DOHH2 (cell line): ENCODE results near the gene GAPVD1.

Experiments
- H3F3A ChIP-seq: fragments of 200-600 bp; sonication (generic), shearing (Covaris generic); 2 replicates; pipeline ENCODE4 v1.6.0; 2016; ENCODE audit warnings: antibody characterized with exemption, mild to moderate bottlenecking; ENCODE audit not compliant: control insufficient read depth, insufficient read depth
- H3K27ac ChIP-seq: fragments of 200-600 bp; sonication (generic); 2 replicates; pipeline ENCODE4 v1.5.1; 2014; ENCODE audit warnings: low read depth, mild to moderate bottlenecking, low read length, moderate library complexity
- H3K27me3 ChIP-seq: fragments of 200-600 bp; sonication (generic); 2 replicates; pipeline ENCODE4 v1.6.1; 2014; ENCODE audit warnings: mild to moderate bottlenecking, low read length, mixed read lengths; ENCODE audit not compliant: control insufficient read depth
- H3K36me3 ChIP-seq: fragments of 200-600 bp; sonication (generic); 2 replicates; pipeline ENCODE4 v1.6.1; 2014; ENCODE audit warnings: mild to moderate bottlenecking, low read length, moderate library complexity, mixed read lengths; ENCODE audit not compliant: control insufficient read depth
- H3K4me1 ChIP-seq: fragments of 200-600 bp; sonication (generic); 2 replicates; pipeline ENCODE4 v1.6.1; 2014; ENCODE audit warnings: mild to moderate bottlenecking, low read length, mixed read lengths; ENCODE audit not compliant: control insufficient read depth
- H3K4me2 ChIP-seq: fragments of 200-600 bp; sonication (generic); 2 replicates; pipeline ENCODE4 v1.6.0; 2014; ENCODE audit warnings: mild to moderate bottlenecking, low read length, moderate library complexity
- H3K4me3 ChIP-seq: fragments of 200-600 bp; sonication (generic); 2 replicates; pipeline ENCODE4 v1.5.1; 2014; ENCODE audit warnings: mild to moderate bottlenecking, low read length, mixed read lengths
- H3K79me2 ChIP-seq: fragments of 200-600 bp; sonication (generic); 2 replicates; pipeline ENCODE4 v1.6.1; 2014; ENCODE audit warnings: mild to moderate bottlenecking, low read length, mixed read lengths; ENCODE audit not compliant: control insufficient read depth
- H3K9me2 ChIP-seq: fragments of 200-600 bp; sonication (generic); replicated peaks from 2 replicates; pipeline ENCODE4 v1.6.1; 2014; ENCODE audit warnings: mild to moderate bottlenecking, low read length, mixed read lengths; ENCODE audit not compliant: control insufficient read depth
- H3K9me3 ChIP-seq: fragments of 200-600 bp; sonication (generic); 2 replicates; pipeline ENCODE4 v1.6.1; 2014; ENCODE audit warnings: antibody characterized with exemption, low read length, mixed read lengths; ENCODE audit not compliant: control insufficient read depth, insufficient read depth
- H4K20me1 ChIP-seq: fragments of 200-600 bp; sonication (generic); 2 replicates; pipeline ENCODE4 v1.6.0; 2014; ENCODE audit warnings: low read depth, mild to moderate bottlenecking, antibody characterized with exemption, low read length, moderate library complexity; ENCODE audit not compliant: control insufficient read depth, insufficient read depth
- EZH2phosphoT487 ChIP-seq: fragments of 200-600 bp; sonication (generic); IDR thresholded peaks from 2 replicates; pipeline ENCODE4 v1.6.1; 2017; ENCODE audit warnings: borderline replicate concordance, mild to moderate bottlenecking, antibody characterized with exemption, low read length, moderate library complexity, mixed read lengths
- TF ChIP-seq, protein P1 (sequence below): fragments of 200-600 bp; sonication (generic); IDR thresholded peaks from one replicate; pipeline ENCODE4 v1.5.1; 2014; ENCODE audit warnings: antibody characterized with exemption, mild to moderate bottlenecking, low read depth, low read length; ENCODE audit not compliant: poor library complexity, severe bottlenecking

Gene GAPVD1

DNA sequence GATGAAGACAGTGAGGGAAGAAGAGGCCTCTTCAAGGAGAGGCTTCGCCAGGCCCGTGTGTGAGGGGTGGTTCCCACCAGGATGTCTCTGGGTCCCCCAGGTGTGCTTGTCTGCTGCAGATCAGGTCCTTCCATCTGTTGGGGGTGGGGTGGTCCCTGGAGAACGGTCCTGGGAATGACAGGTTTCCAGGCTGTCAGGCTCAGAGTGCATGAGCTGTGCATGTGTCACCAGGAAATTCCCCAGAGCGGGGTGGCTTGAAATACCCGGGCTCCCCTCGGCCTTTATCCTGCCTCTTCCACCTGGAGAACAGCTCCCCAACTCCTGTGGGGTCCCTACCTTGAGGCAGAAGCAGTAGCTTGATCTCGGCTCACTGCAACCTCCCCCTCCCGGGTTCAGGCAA lies 118.8 kb downstream of the GAPVD1 start:
- Histone ChIP-seq H3K36me3 (no peaks in the 10 kb centered on the region), H3K79me2 (no peaks in the 10 kb centered on the region), H3K4me3 (no peak overlapping the region), H3K9me3 (no peaks in the 10 kb centered on the region), H3F3A (no peaks in the 10 kb centered on the region), H3K4me2 (no peak overlapping the region), H3K4me1 (no peaks in the 10 kb centered on the region), H3K27me3 (peaks cover 9% of the 10 kb centered on the region), H3K27ac (no peak overlapping the region), H4K20me1 (no peaks in the 10 kb centered on the region), H3K9me2 (no peaks in the 10 kb centered on the region)
- no peak for TF ChIP-seq EZH2phosphoT487
- TF ChIP-seq, protein P1, sequence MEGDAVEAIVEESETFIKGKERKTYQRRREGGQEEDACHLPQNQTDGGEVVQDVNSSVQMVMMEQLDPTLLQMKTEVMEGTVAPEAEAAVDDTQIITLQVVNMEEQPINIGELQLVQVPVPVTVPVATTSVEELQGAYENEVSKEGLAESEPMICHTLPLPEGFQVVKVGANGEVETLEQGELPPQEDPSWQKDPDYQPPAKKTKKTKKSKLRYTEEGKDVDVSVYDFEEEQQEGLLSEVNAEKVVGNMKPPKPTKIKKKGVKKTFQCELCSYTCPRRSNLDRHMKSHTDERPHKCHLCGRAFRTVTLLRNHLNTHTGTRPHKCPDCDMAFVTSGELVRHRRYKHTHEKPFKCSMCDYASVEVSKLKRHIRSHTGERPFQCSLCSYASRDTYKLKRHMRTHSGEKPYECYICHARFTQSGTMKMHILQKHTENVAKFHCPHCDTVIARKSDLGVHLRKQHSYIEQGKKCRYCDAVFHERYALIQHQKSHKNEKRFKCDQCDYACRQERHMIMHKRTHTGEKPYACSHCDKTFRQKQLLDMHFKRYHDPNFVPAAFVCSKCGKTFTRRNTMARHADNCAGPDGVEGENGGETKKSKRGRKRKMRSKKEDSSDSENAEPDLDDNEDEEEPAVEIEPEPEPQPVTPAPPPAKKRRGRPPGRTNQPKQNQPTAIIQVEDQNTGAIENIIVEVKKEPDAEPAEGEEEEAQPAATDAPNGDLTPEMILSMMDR: no peak

- Histone ChIP-seq H3K27me3 (no peaks in the 10 kb centered on the region), H3K79me2 (no peaks in the 10 kb centered on the region), H4K20me1 (no peaks in the 10 kb centered on the region), H3K4me1 (no peaks in the 10 kb centered on the region), H3K9me2 (no peaks in the 10 kb centered on the region), H3K4me3 (no peak overlapping the region), H3K4me2 (no peak overlapping the region), H3K27ac (no peak overlapping the region), H3F3A (no peaks in the 10 kb centered on the region), H3K9me3 (no peaks in the 10 kb centered on the region), H3K36me3 (no peaks in the 10 kb centered on the region)
- no peak for TF ChIP-seq EZH2phosphoT487
Observed at GRCh38 chr9:125387861-125388524, 126.4 kb downstream of the GAPVD1 start.

DNA sequence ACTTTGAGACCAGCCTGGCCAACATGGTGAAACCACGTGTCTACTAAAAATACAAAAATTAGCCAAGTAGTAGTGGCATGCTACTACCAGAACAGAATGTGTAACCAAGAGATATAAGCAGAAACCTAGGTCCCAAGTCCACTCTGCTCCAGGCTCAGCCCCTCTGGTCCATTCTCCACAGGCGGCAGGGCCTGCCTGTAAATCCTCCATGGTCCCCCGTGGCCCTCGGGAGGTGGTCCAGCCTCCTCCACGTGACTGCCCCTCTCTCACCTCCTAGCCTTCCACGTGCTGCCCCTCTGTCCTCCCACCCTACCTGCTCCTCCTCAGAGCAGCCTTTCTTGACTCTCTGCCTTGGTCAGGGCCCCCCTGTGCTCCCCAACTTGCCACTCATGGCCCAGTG lies 127.4 kb downstream of the GAPVD1 start:
- Histone ChIP-seq H3K36me3 (no peaks in the 10 kb centered on the region), H3K9me2 (no peaks in the 10 kb centered on the region), H3K4me1 (no peaks in the 10 kb centered on the region), H3K79me2 (no peaks in the 10 kb centered on the region), H3K27me3 (no peaks in the 10 kb centered on the region), H3K27ac (no peak overlapping the region), H3K4me2 (no peak overlapping the region), H3K4me3 (no peak overlapping the region), H3F3A (no peaks in the 10 kb centered on the region), H4K20me1 (no peaks in the 10 kb centered on the region), H3K9me3 (no peaks in the 10 kb centered on the region)
- TF ChIP-seq EZH2phosphoT487: no peak
- TF ChIP-seq, protein P1: no peak

DNA sequence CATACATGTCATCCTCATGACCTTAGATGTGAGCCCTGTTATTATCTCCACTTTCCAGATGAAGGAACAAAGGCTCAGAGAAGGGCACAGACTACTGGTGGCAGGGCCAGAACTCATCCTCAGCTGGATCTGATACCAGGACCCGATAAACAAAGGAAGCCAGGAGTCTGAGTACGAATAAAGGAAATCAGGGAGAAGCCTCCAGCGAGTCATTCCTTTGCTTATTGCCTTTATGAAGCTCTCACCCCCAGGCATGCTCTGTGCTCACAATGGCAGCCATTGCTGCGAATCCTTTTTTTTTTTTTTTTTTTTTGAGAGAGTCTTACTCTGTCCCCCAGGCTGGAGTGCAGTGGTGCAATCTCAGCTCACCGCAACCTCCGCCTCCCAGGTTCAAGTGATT lies 130.1 kb downstream of the GAPVD1 start:
- Histone ChIP-seq H3K9me3 (no peaks in the 10 kb centered on the region), H3K79me2 (no peaks in the 10 kb centered on the region), H3K4me2 (no peak overlapping the region), H3F3A (no peaks in the 10 kb centered on the region), H3K4me3 (no peak overlapping the region), H4K20me1 (no peaks in the 10 kb centered on the region), H3K9me2 (no peaks in the 10 kb centered on the region), H3K27ac (no peak overlapping the region), H3K4me1 (no peaks in the 10 kb centered on the region), H3K27me3 (no peaks in the 10 kb centered on the region), H3K36me3 (no peaks in the 10 kb centered on the region)
- no peak for TF ChIP-seq EZH2phosphoT487
- TF ChIP-seq, protein P1: no peak
